Raji (cell line): ENCODE data around the gene CPEB3.

Experiments
- POLR2A ChIP-seq: IDR thresholded peaks from 2 replicates; pipeline ENCODE4 v1.6.1; 2011; ENCODE audit warnings: low read depth, low read length, control low read depth; ENCODE audit not compliant: insufficient read depth

CPEB3 gene

DNA sequence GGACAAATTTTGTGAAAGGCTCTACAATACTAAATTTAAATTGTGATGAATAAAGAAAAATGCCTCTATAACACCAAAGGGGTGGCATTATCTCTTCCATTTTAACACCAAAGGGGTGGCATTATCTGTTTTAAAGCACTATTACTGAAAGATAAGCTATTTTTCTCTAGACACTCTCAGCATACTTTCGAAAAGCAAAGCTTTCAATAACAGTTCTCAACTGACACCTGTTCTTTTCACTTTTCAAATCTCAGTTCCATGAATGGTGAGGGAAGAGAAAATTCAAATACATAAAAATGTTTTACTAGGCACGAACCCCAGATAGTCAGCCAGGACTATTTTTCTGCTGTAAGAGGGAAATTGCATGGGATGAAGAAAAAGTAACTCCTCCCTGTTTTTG, 103.8 kb downstream of the CPEB3 start:
- TF ChIP-seq POLR2A: no peak

GRCh38 chr10:92184977-92185376, 105.9 kb downstream of the CPEB3 start:
- no peak for TF ChIP-seq POLR2A

DNA sequence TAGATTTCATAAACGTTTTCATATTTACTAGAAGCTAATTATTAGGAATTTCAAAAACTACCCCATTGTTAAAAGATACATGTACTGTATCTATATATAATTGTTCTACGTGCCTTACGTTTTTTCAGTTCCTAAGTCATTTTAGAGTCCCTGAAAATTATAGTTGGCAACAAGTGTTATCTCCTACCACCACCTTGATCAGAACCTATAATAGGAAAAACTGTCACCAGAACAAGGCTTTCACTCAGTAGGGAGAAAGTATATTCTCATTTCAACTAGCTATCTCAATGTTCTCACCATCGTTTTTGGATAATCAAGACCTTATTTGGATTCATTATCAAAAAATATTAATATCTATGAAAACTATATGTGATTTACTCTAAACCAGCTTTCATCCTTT, 107.7 kb downstream of the CPEB3 start:
- TF ChIP-seq POLR2A: no peak

DNA sequence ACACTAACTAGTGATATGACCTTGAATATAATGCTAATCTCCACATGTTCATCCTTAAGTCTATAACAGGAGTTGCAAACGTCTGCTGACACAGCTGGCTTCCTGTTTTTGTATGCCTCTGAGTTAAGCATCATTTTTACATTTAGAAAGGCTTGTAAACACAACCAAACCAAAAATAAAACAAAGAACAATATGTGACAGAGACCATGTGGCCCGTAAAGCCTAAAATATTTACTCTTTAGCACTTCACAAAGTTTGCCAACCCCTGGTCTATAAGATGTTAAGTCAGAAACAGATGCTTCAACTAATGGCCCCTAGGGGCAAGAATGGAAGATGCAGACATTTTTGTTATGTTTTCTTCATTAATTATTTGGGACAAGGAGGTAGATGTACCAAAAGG, 109.3 kb downstream of the CPEB3 start:
- TF ChIP-seq POLR2A: no peak

DNA sequence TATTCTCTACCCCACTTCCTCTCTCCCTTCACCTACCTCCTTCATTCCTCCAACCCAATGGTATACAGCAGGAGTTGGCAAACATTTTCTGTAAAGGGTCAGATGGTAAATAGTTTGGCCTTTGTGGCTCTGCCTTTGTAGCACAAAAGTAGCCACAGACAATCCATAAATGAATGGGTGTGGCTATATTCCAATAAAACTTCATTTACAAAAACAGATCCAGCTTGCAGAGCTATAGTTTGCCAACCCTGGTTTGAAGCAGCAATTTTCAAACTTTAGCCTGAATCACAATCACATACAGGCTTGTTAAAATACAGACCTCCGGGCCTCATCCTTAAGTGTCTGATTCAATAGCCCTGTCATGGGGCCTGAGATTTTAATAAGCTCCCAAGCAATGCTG, 110.5 kb downstream of the CPEB3 start:
- no peak for TF ChIP-seq POLR2A

DNA sequence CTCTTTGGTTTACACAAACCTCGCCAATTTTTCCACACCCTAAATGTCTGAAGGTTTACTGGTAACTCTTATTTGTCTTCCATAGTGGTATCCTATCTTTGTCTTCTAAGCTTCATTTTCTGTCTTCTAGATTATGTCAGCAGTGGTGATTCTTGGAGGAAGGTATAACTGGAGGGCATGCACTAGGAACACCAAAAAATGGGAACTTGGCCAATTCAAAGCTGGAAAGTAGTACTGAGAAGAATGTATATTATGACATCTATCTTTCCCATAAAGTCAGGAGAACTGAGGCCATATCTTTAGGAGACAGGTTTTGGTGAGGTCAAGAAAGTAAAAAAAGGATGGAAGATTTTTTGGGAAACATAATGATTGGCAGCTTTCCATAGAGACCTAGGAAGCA, 113.3 kb downstream of the CPEB3 start:
- no peak for TF ChIP-seq POLR2A

DNA sequence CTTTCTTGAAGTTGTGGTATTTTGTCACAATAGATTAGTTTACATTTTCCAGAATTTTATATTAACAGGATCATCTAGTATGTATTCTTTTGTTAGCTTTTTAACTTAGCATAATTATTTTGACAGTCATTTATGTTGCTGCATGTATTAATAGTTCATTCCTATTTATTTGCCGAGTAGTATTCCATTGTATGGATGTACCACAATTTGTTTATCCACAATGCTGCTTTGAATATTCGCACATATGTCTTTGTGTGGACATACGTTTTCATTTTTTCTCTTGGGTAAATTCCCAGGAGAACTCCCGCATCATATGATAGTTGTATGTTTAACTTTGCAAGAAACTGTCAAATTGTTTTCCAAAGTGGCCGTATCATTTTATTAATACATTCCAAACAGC, 115.7 kb downstream of the CPEB3 start:
- no peak for TF ChIP-seq POLR2A

DNA sequence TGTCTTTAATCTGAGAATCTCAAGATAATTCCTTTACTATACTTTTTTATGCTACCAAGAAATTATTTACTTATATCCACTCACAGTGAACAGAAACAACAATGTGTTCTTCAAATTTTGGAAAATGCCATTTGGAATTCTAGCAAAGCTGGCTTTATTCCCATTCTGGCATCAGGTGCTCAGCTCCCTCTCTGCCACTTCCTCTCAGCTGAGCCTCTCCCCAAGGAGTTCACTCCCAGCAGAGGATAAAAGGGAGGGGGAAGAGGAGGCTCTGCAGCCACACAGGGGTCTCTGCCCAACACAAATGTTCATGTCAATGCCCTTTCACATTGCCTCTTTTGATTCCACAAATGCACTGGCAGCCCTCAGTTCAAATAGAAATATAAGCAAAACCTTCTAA, 116.9 kb downstream of the CPEB3 start:
- TF ChIP-seq POLR2A: no peak

DNA sequence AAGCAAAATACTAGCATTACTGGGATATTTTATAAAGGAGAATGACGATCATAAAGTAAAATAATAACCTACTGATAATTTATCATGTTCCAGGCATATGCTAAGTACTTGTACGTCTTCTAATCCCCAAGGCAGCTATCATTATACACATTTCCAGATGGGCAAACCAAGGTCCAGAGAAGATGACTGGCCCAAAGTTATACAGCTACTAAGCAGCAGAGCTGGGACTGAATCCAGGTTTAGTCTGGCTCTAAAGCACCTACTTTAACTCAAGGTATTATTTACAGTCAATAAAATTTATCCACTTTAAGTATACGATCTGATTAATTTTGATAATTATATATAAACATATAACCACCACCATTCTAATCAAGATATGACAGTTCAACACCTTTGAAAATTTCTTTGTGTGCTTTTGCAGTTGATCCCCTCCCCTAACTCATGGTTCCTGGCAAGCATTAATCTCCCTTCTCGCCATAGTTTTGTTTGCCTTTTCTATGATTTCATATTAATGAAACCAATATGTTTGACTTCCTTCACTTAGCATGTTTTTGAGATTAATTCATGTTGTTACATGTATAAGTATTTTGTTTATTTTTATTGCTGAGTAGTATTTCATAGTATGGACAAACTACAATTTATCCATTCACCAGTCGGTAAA, 126.7 kb downstream of the CPEB3 start:
- no peak for TF ChIP-seq POLR2A

DNA sequence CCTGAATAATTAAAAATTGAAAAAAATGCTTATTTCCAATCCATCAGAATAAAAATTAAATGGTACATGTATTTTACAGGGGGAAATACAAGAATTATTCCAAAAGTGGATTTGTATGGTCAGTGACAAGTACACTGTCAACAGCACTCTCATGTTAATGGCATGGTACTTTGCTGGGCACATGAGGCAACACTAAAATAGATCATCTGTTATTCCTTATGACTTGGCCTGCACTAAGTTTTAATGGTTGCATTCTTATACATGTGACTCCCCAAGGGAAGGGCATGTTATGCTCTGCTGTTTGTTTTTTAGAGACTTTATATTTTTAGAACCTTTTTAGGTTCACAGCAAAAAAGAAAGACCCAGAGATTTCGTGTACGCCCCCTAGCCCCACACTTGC, 128.3 kb downstream of the CPEB3 start:
- TF ChIP-seq POLR2A: no peak

GRCh38 chr10:92156874-92157773, 133.8 kb downstream of the CPEB3 start:
- no peak for TF ChIP-seq POLR2A

DNA sequence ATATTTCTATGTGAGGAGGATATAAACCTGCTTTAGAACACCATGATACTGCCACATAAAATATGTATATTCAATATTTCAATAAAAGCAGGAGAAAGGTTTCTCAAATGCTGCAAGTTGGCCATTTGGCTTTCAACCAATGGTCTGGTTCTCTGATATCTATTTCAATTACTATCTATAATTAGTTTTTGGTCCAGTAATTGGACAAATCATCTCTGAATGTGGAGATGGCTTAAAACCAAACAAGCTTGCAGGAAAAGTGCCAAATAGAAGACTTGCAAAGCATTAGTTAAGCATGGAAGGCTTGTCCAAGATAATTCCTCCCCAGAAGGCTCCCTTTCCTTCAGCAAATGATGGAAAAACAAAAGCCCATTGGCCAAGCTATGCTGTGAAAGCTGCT, 140.1 kb downstream of the CPEB3 start:
- TF ChIP-seq POLR2A: no peak

DNA sequence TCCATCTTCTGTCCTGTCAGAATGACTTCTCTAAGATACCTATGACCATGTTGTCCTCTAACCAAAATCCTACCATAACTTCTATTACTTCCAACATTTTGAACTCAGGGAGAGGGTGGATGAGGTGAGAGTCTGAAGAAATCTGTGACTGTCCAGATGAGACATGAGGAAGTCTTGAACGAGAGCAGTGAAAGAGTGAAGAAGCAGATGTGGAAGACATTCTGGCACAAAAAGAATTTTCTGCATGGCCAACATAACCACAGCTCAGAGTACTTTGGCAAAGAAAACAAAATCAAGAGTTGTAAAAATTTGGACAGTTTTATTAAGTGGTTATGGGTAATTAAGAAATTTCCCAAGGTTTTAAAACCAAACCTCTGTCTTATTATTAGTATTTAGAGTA, 141.6 kb downstream of the CPEB3 start:
- TF ChIP-seq POLR2A: no peak

DNA sequence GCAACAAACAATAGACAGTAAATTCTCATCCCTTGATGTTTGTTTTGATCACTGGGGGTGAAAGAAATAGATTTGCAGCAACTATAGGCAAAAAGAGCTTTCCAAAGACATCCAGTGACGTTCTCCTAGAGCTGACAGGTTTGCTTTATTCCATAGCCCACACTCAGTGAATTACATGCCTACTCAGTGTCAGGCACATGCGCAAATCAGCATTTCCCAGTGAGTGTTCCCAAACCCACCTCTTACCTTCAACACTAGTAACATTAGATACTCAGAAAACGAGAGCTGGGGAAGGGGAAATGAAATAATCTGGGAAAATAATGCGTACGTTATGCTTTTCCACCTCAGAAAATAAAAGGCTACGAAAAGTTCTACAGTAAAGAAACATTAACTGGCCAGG, 144.1 kb downstream of the CPEB3 start:
- no peak for TF ChIP-seq POLR2A

DNA sequence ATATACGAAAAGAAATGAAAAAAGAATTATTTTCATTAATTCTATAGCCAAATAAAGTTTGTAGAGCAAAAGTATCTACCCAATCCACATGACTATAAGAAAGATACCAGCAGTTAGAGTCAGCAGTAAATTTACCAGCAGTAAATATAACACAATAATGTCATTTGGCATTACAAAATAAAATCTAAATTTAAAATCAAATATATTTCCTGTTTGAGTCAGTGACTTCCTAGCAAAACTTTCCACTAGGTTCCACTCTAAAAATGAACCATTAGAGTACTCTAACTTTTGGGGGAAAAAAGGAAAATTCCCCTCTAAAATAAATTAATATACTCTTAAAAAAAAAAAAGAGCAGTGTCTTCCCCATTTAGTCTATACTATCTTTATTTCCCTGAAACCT, 144.8 kb downstream of the CPEB3 start:
- TF ChIP-seq POLR2A: no peak

DNA sequence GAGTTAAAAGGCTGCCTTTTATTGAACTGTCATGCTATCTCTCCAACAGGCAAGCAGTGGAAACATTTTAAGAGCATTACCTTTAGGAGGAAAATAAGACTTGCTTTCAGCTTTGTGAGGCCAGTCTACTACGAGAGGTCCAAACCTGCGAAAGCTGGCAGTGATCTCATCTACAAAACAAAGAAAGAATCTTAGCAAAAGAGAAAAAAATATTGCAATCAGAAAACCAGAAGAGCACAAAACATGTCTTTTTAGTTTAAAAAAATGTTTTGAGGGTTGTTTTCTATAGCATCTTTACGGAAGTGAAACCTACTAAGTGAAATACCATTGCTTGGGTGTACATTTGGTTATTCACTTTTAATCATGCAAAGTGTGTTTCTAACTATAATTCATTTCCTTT, 147.9 kb downstream of the CPEB3 start:
- TF ChIP-seq POLR2A: no peak
